ACHN (cell line): ENCODE measurements around the gene TIMM29.

Experiments
- DNase-seq: peaks from one replicate; pipeline ENCODE4 v3.0.0-alpha.2; 2015
- in situ Hi-C: cut with HindIII; loops from 2 replicates; pipeline ENCODE4 v1.10.0; 2017; ENCODE audit warnings: low sequenced_read_pairs, low pct_ligation_motif_present, low pct_unique_long_range_greater_than_20kb

The TIMM29 gene

DNA sequence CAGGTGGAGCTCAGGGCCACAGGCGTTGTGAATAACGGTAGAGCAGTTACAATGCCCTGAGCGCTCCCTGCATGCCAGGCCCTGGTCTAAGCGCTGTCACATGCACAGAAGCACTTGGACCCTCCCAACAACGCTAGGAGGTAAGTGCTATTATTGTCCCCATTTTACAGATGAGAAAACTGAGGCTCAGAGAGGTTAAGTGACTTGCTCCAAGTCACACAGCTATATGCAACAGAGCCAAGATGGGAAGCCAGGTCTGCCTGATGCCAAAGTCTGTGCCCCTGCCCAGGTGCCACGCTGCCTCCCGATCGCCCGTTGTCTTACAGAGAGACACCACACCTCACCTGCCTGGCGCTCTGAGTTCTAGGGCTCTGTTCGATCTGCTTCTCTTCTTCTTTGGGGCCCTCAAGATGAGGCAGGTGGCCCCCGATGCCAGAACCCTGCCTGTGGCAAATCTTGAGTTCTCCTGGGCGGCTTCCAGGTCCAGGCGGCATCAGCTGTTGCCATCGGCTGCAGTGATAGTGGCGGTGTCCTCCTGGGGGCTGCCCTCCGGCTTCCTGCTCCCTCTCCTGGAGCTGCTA lies 20.1 kb upstream of the TIMM29 start:
- in situ Hi-C loops = no loop called here
- DNase-seq = no peak

- no peak for DNase-seq
- in situ Hi-C loops = no loop called here
Measured at GRCh38 chr19:10911579-10912363, 16.8 kb upstream of the TIMM29 start.

GRCh38 chr19:10912619-10913018 lies 16.0 kb upstream of the TIMM29 start:
- DNase-seq = no peak
- in situ Hi-C loops = no loop called here

GRCh38 chr19:10913716-10914340 lies 14.8 kb upstream of the TIMM29 start:
- in situ Hi-C loops = no loop called here
- DNase-seq = no peak

DNA sequence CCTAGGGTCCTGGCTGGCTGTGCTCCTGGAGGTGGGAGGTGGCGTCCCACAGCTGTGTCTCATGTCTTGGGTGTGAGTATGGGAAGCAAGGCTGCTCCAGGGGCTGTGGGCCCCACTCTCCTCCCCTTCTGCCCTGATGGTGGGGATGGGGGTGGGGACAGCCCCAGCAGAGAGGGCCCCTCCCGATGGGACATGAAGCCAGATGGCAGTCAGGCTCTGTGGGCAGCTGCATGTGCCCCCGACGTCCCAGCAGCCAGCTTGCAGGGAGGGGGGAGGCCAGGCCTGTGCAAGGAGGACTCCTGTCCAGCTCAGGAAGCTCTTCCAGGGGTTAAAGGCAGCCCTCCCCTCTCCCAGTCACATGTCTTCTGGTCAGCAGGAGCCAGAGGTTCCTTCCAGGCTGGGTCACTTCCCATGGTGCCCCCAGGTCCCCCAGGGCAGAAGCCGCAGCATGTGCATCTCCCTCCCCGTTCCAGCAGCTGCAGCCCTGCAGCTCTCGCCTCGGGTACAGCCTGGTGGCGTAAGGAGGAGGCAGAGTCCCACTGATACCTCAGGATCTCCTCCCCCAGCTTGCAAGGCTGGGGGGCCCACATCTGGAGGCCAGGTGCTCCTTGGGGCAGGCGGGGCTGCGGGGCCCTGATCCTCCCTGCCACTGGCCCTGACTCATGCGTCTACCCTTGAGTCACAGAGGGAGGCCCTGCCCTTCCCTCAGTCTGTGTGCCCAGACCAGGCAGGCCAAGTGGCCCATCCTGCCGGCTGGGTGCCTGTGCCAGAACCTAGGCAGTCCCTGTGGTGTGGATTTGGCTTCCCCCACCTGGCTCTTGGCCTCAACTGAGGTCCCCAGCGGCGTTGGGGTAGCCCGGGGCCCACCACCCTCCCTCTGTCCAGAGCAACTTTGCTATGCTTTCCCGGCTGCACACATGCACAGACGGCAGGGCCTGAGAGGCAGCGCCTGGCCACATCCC lies 13.2 kb upstream of the TIMM29 start:
- in situ Hi-C loops = no loop called here
- DNase-seq = peak; percentile 47

GRCh38 chr19:10916602-10917001 lies 12.0 kb upstream of the TIMM29 start:
- in situ Hi-C loops = no loop called here
- DNase-seq = no peak

- DNase-seq = no peak
- in situ Hi-C loops = no loop called here
Measured at GRCh38 chr19:10918359-10918758, 10.3 kb upstream of the TIMM29 start.

DNA sequence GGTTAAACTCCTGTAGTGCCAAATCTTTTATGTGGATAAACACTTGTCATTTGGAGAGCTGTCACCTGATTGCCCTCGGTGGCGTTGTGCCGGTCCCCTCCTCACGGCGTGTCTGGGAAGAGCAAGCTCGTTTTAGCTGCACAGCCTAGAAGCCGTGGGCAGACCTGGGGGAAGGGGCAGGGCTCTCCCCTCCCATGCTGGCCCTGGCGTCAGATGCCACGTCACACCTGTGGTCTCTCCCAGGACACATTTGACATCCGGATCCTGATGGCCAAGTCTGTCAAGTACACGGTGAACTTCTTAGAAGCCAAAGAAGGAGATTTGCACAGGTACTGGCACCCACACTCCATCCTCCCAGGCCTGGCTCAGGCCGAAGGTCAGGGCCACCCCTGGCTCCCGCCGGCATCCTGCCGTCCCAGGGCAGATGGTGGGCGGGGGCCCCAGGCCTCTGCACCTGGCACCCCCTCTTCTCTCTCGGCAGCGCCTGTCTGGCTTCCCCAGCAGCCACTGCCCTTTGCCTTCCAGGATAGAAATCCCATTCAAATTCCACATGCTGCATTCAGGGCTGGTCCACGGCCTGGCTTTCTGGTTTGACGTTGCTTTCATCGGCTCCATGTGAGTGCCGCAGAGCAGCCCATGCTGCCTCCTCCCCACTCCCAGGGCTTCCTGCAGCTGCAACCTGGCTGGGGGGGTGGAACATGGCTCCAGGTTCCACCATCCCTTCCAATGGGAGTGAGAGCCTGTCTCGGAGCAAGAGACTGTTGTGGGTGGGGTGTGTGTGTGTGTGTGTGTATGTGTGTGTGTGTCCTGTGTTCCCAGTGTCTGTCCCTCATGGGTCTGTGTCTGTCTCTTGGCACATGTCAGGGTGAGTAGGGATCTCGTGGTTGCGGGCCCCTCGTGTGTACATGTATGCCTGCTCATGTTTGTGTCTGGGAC lies 9.0 kb upstream of the TIMM29 start:
- in situ Hi-C loops = no loop called here
- DNase-seq = no peak

DNA sequence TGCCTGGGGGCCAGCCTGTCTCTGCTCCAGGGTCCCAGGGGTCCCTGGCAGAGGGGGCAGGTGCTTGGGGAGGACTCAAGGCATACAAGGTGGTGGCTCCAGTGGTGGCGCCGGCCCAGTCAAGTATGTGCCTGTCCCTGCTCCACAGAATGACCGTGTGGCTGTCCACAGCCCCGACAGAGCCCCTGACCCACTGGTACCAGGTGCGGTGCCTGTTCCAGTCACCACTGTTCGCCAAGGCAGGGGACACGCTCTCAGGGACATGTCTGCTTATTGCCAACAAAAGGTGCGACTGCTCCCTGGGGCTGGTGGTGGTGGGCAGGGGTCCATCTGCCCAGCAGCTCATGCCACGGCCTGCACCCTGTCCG lies 8.3 kb upstream of the TIMM29 start:
- in situ Hi-C loops = no loop called here
- no peak for DNase-seq

- in situ Hi-C loops = no loop called here
- DNase-seq = no peak
Measured at GRCh38 chr19:10920781-10921180, 7.8 kb upstream of the TIMM29 start.

DNA sequence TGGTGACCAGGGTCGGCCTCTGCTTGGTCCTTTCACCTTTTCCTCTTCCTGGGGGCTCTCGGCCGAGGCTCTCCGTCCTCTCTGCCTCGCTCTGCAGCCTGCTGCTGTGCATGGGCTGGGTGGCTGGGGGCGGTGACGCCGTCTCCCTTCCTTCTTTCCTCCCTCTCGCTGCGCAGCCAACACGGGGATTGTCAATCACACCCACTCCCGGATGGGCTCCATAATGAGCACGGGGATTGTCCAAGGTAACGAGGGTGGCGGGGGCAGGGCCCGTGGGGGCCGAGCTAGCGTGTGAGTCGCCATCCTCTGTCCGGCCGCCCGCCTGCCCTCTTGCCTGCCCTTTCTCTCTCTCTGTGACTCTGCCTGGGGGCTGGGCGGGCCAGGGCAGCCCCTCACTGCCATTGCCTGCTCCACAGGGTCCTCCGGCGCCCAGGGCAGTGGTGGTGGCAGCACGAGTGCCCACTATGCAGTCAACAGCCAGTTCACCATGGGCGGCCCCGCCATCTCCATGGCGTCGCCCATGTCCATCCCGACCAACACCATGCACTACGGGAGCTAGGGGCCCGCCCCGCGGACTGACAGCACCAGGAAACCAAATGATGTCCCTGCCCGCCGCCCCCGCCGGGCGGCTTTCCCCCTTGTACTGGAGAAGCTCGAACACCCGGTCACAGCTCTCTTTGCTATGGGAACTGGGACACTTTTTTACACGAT lies 7.3 kb upstream of the TIMM29 start:
- in situ Hi-C loops = no loop called here
- DNase-seq = no peak

- no peak for DNase-seq
- in situ Hi-C loops = no loop called here
Measured at GRCh38 chr19:10921910-10922637, 6.5 kb upstream of the TIMM29 start.

GRCh38 chr19:10922638-10923014 lies 6.0 kb upstream of the TIMM29 start:
- in situ Hi-C loops = no loop called here
- DNase-seq = no peak

GRCh38 chr19:10923260-10924112 lies 5.1 kb upstream of the TIMM29 start:
- in situ Hi-C loops = no loop called here
- no peak for DNase-seq

DNA sequence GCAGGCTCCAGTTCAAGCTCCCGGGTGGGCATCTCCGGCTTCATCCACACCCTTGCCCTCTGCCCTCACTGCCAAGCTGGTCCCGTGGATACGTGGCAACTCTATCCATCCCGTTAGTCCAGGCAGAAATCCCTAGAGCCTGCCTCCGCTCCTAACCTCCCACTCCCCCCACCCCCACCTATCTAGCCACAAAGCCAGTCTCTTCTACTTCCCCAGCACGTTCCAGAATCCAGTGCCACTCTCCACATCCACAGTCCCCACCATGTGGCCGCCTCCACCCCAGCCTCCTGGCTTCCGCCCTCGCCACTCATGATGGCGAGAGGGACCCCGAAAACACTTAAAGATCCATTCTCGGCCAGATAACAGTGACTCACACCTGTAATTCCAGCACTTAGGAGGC lies 4.0 kb upstream of the TIMM29 start:
- no peak for DNase-seq
- in situ Hi-C loops = no loop called here
